GM23338 (cell line): ENCODE data around the gene CCDC28A. TPM values are rescaled to one million over a fixed set of nuclear protein-coding genes. Genes with fewer than 3 reads are reported as not detected.

Experiments used
- ATAC-seq: fragments of 200-7000 bp; cut with Tn5 transposase; 3 replicates; pipeline ENCODE4 v1.9.1; 2020
- DNase-seq: peaks from one replicate; pipeline ENCODE4 v3.0.0-alpha.2; 2015; ENCODE audit warnings: low spot score
- H2AFZ ChIP-seq: fragments of 200-600 bp; sonication (generic); 2 replicates; pipeline ENCODE4 v1.8.0; 2016; ENCODE audit warnings: antibody characterized with exemption, mild to moderate bottlenecking, moderate library complexity
- H3F3A ChIP-seq: fragments of 200-600 bp; sonication (generic); replicated peaks from 2 replicates; pipeline ENCODE4 v1.8.0; 2017; ENCODE audit warnings: antibody characterized with exemption, mixed run types, low read depth
- H3K27ac ChIP-seq: fragments of 200-600 bp; sonication (generic); 2 replicates; pipeline ENCODE4 v1.6.1; 2016; ENCODE audit warnings: low read depth
- H3K27me3 ChIP-seq: fragments of 200-600 bp; sonication (generic); 2 replicates; pipeline ENCODE4 v1.8.0; 2016; ENCODE audit warnings: mild to moderate bottlenecking, mixed run types, moderate library complexity; ENCODE audit not compliant: insufficient read depth
- H3K36me3 ChIP-seq: fragments of 200-600 bp; sonication (generic); 2 replicates; pipeline ENCODE4 v1.8.0; 2016; ENCODE audit warnings: mild to moderate bottlenecking; ENCODE audit not compliant: insufficient read depth
- H3K4me1 ChIP-seq: fragments of 200-600 bp; sonication (generic); 2 replicates; pipeline ENCODE4 v1.8.0; 2016; ENCODE audit warnings: mild to moderate bottlenecking, moderate library complexity; ENCODE audit not compliant: insufficient read depth
- H3K4me2 ChIP-seq: fragments of 200-600 bp; sonication (generic); 2 replicates; pipeline ENCODE4 v1.7.1; 2017; ENCODE audit warnings: mixed run types
- H3K4me3 ChIP-seq: fragments of 200-600 bp; sonication (generic); 2 replicates; pipeline ENCODE4 v1.6.1; 2016; ENCODE audit warnings: mixed run types
- H3K79me2 ChIP-seq: fragments of 200-600 bp; sonication (generic); replicated peaks from 2 replicates; pipeline ENCODE4 v1.8.0; 2017; ENCODE audit warnings: mild to moderate bottlenecking; ENCODE audit not compliant: insufficient read depth
- H3K9me2 ChIP-seq: fragments of 200-600 bp; sonication (generic); 2 replicates; pipeline ENCODE4 v1.8.0; 2017; ENCODE audit not compliant: insufficient read depth
- H4K20me1 ChIP-seq: fragments of 200-600 bp; sonication (generic); replicated peaks from 2 replicates; pipeline ENCODE4 v1.8.0; 2017; ENCODE audit warnings: mild to moderate bottlenecking; ENCODE audit not compliant: insufficient read depth
- H3K27ac Mint-ChIP-seq: 2 replicates; pipeline ENCODE4 v1.8.0; 2020; ENCODE audit warnings: inconsistent platforms, mild to moderate bottlenecking, moderate library complexity, mixed read lengths
- H3K27me3 Mint-ChIP-seq: 3 replicates; pipeline ENCODE4 v1.8.0; 2022; ENCODE audit warnings: low read depth, mild to moderate bottlenecking, moderate library complexity, mixed read lengths, inconsistent platforms; ENCODE audit not compliant: insufficient read depth, poor library complexity
- H3K36me3 Mint-ChIP-seq: 3 replicates; pipeline ENCODE4 v1.8.0; 2021; ENCODE audit warnings: low read depth, mild to moderate bottlenecking, inconsistent platforms, moderate library complexity, mixed read lengths
- H3K4me1 Mint-ChIP-seq: 3 replicates; pipeline ENCODE4 v1.8.0; 2020; ENCODE audit warnings: mild to moderate bottlenecking, inconsistent platforms, mixed read lengths
- H3K4me3 Mint-ChIP-seq: 3 replicates; pipeline ENCODE4 v1.8.0; 2021; ENCODE audit warnings: moderate library complexity, mild to moderate bottlenecking, inconsistent platforms, mixed read lengths
- H3K9me3 Mint-ChIP-seq: 3 replicates; pipeline ENCODE4 v1.8.0; 2020; ENCODE audit warnings: moderate library complexity, mild to moderate bottlenecking, inconsistent platforms, mixed read lengths
- CREB1 ChIP-seq: fragments of 250-450 bp; sonication (Bioruptor Pico); IDR thresholded peaks from 2 replicates; pipeline ENCODE4 v1.5.0; 2020; ENCODE audit warnings: low read depth, mild to moderate bottlenecking, moderate library complexity
- EZH2 ChIP-seq: fragments of 200-600 bp; sonication (generic); IDR thresholded peaks from one replicate; pipeline ENCODE4 v1.8.0; 2017; ENCODE audit warnings: antibody characterized with exemption, mild to moderate bottlenecking, low read depth; ENCODE audit not compliant: unreplicated experiment
- POLR2AphosphoS5 ChIP-seq: IDR thresholded peaks from 2 replicates; pipeline ENCODE4 v1.6.1; 2016; ENCODE audit warnings: antibody characterized with exemption, low read depth
- STAT1 ChIP-seq: IDR thresholded peaks from one replicate; pipeline ENCODE4 v1.6.1; 2016; ENCODE audit warnings: antibody characterized with exemption; ENCODE audit not compliant: unreplicated experiment
- ZNF114 ChIP-seq: fragments of 250-450 bp; sonication (Bioruptor Pico); IDR thresholded peaks from 2 replicates; pipeline ENCODE4 v1.5.0; 2020; ENCODE audit warnings: mild to moderate bottlenecking, moderate library complexity
- ZNF331 ChIP-seq: fragments of 250-450 bp; sonication (Bioruptor Pico); IDR thresholded peaks from 2 replicates; pipeline ENCODE4 v1.5.0; 2020; ENCODE audit warnings: low read depth, mild to moderate bottlenecking, moderate library complexity
- polyA plus RNA-seq: library from polyadenylated mRNA; unstranded; fragments of >200 nt; fragmentation: Nextera tagmentation; extraction: Ambion mirVana; gene quantifications from 2 replicates; pipeline ENCODE4 v1.2.1, GENCODE V29; 2016
- total RNA-seq: library from RNA; depleted of rRNA; stranded (reverse); fragments of >200 nt; shearing (Covaris generic); gene quantifications from 2 replicates; pipeline ENCODE4 v1.2.3, GENCODE V29; 2014
- TF ChIP-seq, protein P1 (sequence below): fragments of 250-450 bp; sonication (Bioruptor Pico); IDR thresholded peaks from 2 replicates; pipeline ENCODE4 v1.5.0; 2020; ENCODE audit warnings: mild to moderate bottlenecking, moderate library complexity
- TF ChIP-seq, protein P2 (sequence below): IDR thresholded peaks from 2 replicates; pipeline ENCODE4 v1.6.1; 2016; ENCODE audit warnings: antibody characterized with exemption

Gene CCDC28A
- total and polyA plus RNA-seq, 2 experiments from 2014 or later = 11.2 to 14.0 TPM

DNA sequence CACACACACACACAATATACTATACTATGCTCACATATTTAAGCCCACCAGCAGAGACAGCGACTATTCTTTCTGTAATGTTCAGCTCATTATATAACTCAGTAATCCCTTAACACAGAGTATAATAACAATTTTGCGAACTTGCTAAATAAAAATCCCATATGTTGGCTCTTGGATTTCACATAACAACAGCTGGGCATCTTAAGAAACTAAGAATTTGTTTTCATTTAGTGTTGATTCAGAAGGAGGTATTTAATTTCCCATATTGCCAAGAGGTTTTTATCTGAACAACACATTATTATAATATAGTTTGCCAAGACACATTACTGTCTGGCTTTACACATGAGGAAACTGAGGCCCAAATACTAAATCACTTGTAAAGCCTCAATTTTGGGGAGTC is 29.8 kb downstream of the CCDC28A start (continued):
- TF ChIP-seq, protein P1, sequence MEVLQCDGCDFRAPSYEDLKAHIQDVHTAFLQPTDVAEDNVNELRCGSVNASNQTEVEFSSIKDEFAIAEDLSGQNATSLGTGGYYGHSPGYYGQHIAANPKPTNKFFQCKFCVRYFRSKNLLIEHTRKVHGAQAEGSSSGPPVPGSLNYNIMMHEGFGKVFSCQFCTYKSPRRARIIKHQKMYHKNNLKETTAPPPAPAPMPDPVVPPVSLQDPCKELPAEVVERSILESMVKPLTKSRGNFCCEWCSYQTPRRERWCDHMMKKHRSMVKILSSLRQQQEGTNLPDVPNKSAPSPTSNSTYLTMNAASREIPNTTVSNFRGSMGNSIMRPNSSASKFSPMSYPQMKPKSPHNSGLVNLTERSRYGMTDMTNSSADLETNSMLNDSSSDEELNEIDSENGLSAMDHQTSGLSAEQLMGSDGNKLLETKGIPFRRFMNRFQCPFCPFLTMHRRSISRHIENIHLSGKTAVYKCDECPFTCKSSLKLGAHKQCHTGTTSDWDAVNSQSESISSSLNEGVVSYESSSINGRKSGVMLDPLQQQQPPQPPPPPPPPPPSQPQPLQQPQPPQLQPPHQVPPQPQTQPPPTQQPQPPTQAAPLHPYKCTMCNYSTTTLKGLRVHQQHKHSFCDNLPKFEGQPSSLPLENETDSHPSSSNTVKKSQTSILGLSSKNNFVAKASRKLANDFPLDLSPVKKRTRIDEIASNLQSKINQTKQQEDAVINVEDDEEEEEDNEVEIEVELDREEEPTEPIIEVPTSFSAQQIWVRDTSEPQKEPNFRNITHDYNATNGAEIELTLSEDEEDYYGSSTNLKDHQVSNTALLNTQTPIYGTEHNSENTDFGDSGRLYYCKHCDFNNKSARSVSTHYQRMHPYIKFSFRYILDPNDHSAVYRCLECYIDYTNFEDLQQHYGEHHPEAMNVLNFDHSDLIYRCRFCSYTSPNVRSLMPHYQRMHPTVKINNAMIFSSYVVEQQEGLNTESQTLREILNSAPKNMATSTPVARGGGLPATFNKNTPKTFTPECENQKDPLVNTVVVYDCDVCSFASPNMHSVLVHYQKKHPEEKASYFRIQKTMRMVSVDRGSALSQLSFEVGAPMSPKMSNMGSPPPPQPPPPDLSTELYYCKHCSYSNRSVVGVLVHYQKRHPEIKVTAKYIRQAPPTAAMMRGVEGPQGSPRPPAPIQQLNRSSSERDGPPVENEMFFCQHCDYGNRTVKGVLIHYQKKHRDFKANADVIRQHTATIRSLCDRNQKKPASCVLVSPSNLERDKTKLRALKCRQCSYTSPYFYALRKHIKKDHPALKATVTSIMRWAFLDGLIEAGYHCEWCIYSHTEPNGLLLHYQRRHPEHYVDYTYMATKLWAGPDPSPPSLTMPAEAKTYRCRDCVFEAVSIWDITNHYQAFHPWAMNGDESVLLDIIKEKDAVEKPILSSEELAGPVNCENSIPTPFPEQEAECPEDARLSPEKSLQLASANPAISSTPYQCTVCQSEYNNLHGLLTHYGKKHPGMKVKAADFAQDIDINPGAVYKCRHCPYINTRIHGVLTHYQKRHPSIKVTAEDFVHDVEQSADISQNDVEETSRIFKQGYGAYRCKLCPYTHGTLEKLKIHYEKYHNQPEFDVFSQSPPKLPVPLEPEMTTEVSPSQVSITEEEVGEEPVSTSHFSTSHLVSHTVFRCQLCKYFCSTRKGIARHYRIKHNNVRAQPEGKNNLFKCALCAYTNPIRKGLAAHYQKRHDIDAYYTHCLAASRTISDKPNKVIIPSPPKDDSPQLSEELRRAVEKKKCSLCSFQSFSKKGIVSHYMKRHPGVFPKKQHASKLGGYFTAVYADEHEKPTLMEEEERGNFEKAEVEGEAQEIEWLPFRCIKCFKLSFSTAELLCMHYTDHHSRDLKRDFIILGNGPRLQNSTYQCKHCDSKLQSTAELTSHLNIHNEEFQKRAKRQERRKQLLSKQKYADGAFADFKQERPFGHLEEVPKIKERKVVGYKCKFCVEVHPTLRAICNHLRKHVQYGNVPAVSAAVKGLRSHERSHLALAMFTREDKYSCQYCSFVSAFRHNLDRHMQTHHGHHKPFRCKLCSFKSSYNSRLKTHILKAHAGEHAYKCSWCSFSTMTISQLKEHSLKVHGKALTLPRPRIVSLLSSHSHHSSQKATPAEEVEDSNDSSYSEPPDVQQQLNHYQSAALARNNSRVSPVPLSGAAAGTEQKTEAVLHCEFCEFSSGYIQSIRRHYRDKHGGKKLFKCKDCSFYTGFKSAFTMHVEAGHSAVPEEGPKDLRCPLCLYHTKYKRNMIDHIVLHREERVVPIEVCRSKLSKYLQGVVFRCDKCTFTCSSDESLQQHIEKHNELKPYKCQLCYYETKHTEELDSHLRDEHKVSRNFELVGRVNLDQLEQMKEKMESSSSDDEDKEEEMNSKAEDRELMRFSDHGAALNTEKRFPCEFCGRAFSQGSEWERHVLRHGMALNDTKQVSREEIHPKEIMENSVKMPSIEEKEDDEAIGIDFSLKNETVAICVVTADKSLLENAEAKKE = no peak
- TF ChIP-seq EZH2 (no peak), STAT1 (no peak), POLR2AphosphoS5 (no peak)

DNA sequence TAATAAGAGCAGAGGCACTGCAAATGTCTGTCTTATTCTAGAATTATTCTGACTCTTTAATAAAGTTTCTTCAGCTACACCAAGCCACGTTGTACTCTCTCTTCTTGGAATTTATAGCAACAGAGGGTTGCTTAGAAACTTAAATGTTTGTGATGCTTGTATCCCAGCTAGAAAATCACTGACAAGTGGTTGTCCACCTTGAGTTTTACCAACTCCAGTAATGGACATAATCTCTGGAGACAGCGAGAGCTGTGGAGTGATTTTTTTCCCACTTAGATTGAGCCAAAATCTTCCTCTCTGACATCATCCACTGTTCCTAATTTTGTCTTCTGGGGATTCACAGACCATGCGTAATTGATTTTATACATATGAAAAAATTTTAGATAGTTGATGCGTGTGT is 30.3 kb downstream of the CCDC28A start:
- ATAC-seq = no peak
- Mint-ChIP-seq H3K27me3 (peaks cover 4% of the 10 kb centered on the region), H3K36me3 (no peaks in the 10 kb centered on the region; the same call in 2 of the 3 replicates), H3K4me3 (no peak overlapping the region), H3K27ac (no peak overlapping the region), H3K4me1 (no peaks in the 10 kb centered on the region), H3K9me3 (peaks cover 10% of the 10 kb centered on the region; the same call in 2 of the 3 replicates)
- H3K27me3 ChIP-seq = no peaks in the 10 kb centered on the region
- no peaks in the 10 kb centered on the region for H3K79me2 ChIP-seq
- no peak overlapping the region for H3K4me3 ChIP-seq
- H4K20me1 ChIP-seq = no peaks in the 10 kb centered on the region
- H2AFZ ChIP-seq = no peak overlapping the region
- H3F3A ChIP-seq = no peaks in the 10 kb centered on the region
- no peak overlapping the region for H3K4me2 ChIP-seq
- no peaks in the 10 kb centered on the region for H3K4me1 ChIP-seq
- DNase-seq = no peak
- H3K27ac ChIP-seq = no peak overlapping the region
- H3K9me2 ChIP-seq = no peaks in the 10 kb centered on the region
- no peaks in the 10 kb centered on the region for H3K36me3 ChIP-seq
- TF ChIP-seq ZNF331 (no peak), STAT1 (no peak), EZH2 (no peak), ZNF114 (CRISPR knock-in tag) (no peak), CREB1 (CRISPR knock-in tag) (no peak)
- TF ChIP-seq, protein P1 = no peak
- TF ChIP-seq, protein P2, sequence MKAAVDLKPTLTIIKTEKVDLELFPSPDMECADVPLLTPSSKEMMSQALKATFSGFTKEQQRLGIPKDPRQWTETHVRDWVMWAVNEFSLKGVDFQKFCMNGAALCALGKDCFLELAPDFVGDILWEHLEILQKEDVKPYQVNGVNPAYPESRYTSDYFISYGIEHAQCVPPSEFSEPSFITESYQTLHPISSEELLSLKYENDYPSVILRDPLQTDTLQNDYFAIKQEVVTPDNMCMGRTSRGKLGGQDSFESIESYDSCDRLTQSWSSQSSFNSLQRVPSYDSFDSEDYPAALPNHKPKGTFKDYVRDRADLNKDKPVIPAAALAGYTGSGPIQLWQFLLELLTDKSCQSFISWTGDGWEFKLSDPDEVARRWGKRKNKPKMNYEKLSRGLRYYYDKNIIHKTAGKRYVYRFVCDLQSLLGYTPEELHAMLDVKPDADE = no peak
